Adrenal gland (tissue), 12 donors: Measurements from ENCODE around the gene RNF167. TPM values are rescaled to one million over a fixed set of nuclear protein-coding genes. Genes with fewer than 3 reads are reported as not detected.

Experiments
- DNase-seq, 7 donors: peaks; one replicate each; pipeline ENCODE4 v3.0.0-alpha.2; 2019 to 2020
- H3K27ac ChIP-seq, 5 donors: fragments of 200-600 bp; sonication (generic) in 4 of 5; 1 replicate in 3 of 5; 2 replicates in 2 of 5; pipeline versions ENCODE4 v1.5.1 to v1.8.0; 2016 to 2020; ENCODE audit warnings: mild to moderate bottlenecking in 1 of 5
- H3K27me3 ChIP-seq: fragments of 200-600 bp; 2 replicates; pipeline ENCODE4 v1.8.0; 2021
- H3K36me3 ChIP-seq, 2 donors: fragments of 200-600 bp; replicated peaks in 1 of 2; 1 replicate in 1 of 2; 2 replicates in 1 of 2; pipeline versions ENCODE4 v1.5.1 to v1.8.0; 2018 to 2022
- H3K4me1 ChIP-seq, 2 donors: fragments of 200-600 bp; replicated peaks in 1 of 2; 1 replicate in 1 of 2; 2 replicates in 1 of 2; pipeline versions ENCODE4 v1.5.1 to v1.8.0; 2018 to 2021
- H3K4me3 ChIP-seq, 4 donors: fragments of 200-600 bp; sonication (generic) in 3 of 4; one replicate each; pipeline ENCODE4 v1.5.1; 2016 to 2018
- H3K9me3 ChIP-seq, 3 donors: fragments of 200-600 bp; sonication (generic) in 1 of 3; replicated peaks in 1 of 3; 1 replicate in 2 of 3; 2 replicates in 1 of 3; pipeline versions ENCODE4 v1.5.1 to v1.8.0; 2016 to 2021
- POLR2A ChIP-seq, 2 donors: fragments of 450-650 bp; IDR thresholded peaks; one replicate each; pipeline ENCODE4 v1.6.1; 2017; ENCODE audit warnings: antibody characterized with exemption in 2 of 2, mild to moderate bottlenecking in 2 of 2, moderate library complexity in 1 of 2
- WGBS, 4 donors: extraction: QIAGEN DNeasy Blood & Tissue Kit in 2 of 4; methylation state at CpG; one replicate each; pipeline versions ENCODE4 v1.1.5 to v1.1.7; 2013 to 2017; 5-methylcytosine and 5-hydroxymethylcytosine counted together
- intact Hi-C, 2 donors: fragments of 100-400 bp; cut with DNase I; formaldehyde crosslinking; loops; one replicate each; pipeline versions ENCODE4 v1.14.1 to v1.15.0; 2022 to 2023
- polyA plus RNA-seq, 3 donors: library from polyadenylated mRNA; stranded (reverse); fragments of 200-250 nt in 2 of 3; fragments of 350-450 nt in 1 of 3; fragmentation: Illumina TruSeq in 1 of 3; extraction: RNeasy Lipid Tissue Mini Kit (QIAGEN cat#74804) in 1 of 3; gene quantifications; one replicate each; pipeline ENCODE4 v1.2.3, GENCODE V29; 2013 to 2014
- total RNA-seq, 9 donors: library from RNA; depleted of rRNA in 4 of 9; stranded (reverse); fragments of >200 nt in 4 of 9; fragments of 120-200 nt in 1 of 9; fragmentation: NEBNext Ultra II Directional in 1 of 9; extraction: Animal tissue kit (Norgen Biotek cat#: 25700) in 1 of 9; gene quantifications; one replicate each; pipeline versions ENCODE4 v1.1.0 to v1.2.4, GENCODE V29; 2013 to 2023
- TF ChIP-seq, protein P1 (sequence below), 6 experiments: fragments of 450-650 bp in 4 of 6; fragments of 200-600 bp in 2 of 6; sonication (generic) in 1 of 6; IDR thresholded peaks; 1 replicate in 5 of 6; 2 replicates in 1 of 6; pipeline versions ENCODE4 v1.5.1 to v1.8.0; 2016 to 2021; ENCODE audit warnings: antibody characterized with exemption in 6 of 6, mild to moderate bottlenecking in 2 of 6, moderate library complexity in 1 of 6
- donor health status: healthy with polysubstance abuse.
- donor health status: Bipolar disorder and iron deficiency.
- donor health status: DM: yes; HTN: yes; CAD: no.
- donor health status: DM: no; HTN: no; CAD: no.
- donor health status: DM: no; HTN: no; CAD: no.
- donor health status: DM: yes; HTN: yes; CAD: no.

The RNF167 gene
- total and polyA plus RNA-seq, 12 donors = 46.7 to 252 (median 105) TPM

DNA sequence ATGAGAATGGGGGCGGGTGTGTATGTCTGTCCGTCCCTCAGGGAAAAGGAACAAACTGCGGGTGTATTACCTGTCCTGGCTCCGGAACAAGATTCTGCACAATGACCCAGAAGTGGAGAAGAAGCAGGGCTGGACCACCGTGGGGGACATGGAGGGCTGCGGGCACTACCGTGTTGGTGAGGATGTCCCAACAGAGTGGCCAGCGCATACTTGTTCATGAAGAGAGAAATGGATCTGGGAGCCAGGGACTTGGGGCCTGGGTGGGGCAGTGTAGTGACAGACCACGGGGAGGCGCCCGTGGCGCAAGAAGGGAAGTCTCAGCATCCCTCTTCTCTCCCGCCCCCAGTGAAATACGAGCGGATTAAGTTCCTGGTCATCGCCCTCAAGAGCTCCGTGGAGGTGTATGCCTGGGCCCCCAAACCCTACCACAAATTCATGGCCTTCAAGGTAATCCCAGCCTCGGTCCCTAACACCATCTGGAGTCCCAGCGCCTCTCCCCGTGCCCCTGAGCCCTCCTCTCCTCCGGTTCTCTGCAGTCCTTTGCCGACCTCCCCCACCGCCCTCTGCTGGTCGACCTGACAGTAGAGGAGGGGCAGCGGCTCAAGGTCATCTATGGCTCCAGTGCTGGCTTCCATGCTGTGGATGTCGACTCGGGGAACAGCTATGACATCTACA is 44.3 kb upstream of the RNF167 start:
- no peak for TF ChIP-seq POLR2A (IDR thresholded peaks at IDR 0.05)
- TF ChIP-seq, protein P1, sequence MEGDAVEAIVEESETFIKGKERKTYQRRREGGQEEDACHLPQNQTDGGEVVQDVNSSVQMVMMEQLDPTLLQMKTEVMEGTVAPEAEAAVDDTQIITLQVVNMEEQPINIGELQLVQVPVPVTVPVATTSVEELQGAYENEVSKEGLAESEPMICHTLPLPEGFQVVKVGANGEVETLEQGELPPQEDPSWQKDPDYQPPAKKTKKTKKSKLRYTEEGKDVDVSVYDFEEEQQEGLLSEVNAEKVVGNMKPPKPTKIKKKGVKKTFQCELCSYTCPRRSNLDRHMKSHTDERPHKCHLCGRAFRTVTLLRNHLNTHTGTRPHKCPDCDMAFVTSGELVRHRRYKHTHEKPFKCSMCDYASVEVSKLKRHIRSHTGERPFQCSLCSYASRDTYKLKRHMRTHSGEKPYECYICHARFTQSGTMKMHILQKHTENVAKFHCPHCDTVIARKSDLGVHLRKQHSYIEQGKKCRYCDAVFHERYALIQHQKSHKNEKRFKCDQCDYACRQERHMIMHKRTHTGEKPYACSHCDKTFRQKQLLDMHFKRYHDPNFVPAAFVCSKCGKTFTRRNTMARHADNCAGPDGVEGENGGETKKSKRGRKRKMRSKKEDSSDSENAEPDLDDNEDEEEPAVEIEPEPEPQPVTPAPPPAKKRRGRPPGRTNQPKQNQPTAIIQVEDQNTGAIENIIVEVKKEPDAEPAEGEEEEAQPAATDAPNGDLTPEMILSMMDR (IDR thresholded peaks at IDR 0.05) = no peak
- H3K4me1 ChIP-seq = peaks cover 0 to 9% of the 10 kb centered on the region in 2 donors
- no peaks in the 10 kb centered on the region for H3K27me3 ChIP-seq
- H3K9me3 ChIP-seq = no peaks in the 10 kb centered on the region
- no peak overlapping the region for H3K27ac ChIP-seq
- peaks cover 0 to 61% of the 10 kb centered on the region in 2 donors for H3K36me3 ChIP-seq
- 73 to 80% (median 77%) methylated on average over 26 to 27 of the region's 27 CpGs for WGBS, 4 donors
- no peak for DNase-seq
- intact Hi-C loops = no loop called here
- H3K4me3 ChIP-seq = no peak overlapping the region

DNA sequence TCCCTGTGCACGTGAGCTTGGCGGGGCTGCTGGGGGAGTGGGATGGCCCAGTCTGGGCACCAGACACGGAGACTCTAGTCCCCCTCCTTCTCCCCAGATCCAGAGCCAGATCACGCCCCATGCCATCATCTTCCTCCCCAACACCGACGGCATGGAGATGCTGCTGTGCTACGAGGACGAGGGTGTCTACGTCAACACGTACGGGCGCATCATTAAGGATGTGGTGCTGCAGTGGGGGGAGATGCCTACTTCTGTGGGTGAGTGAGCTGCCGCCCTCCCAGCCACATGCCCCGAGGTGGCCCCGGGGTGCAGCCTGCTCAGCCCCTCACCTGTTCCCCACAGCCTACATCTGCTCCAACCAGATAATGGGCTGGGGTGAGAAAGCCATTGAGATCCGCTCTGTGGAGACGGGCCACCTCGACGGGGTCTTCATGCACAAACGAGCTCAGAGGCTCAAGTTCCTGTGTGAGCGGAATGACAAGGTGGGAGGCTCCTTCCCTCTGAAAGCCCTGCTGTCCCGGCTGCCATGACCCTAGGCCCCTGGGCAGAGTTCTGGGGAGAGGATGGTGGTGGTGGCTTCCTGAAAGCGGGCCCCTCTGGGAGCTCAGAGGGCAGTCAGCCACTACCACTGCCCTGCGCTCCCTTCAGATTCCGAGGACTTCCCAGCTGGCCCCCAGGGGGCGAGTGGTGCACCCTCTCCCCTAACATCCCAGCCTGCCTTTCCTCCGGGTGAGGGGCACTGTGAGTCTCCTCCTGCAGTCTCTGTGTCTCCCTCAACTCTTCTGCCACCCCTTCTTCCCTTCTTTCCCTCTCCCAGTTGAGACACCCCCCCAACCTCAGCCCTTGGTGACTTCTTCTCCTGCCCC is 43.5 kb upstream of the RNF167 start:
- intact Hi-C loops = no loop called here
- 92 to 95% (median 93%) methylated on average over 13 to 27 of the region's 27 CpGs for WGBS, 4 donors

DNA sequence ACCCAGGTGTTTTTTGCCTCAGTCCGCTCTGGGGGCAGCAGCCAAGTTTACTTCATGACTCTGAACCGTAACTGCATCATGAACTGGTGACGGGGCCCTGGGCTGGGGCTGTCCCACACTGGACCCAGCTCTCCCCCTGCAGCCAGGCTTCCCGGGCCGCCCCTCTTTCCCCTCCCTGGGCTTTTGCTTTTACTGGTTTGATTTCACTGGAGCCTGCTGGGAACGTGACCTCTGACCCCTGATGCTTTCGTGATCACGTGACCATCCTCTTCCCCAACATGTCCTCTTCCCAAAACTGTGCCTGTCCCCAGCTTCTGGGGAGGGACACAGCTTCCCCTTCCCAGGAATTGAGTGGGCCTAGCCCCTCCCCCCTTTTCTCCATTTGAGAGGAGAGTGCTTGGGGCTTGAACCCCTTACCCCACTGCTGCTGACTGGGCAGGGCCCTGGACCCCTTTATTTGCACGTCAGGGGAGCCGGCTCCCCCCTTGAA is 42.8 kb upstream of the RNF167 start:
- Histone ChIP-seq H3K4me3 (no peak overlapping the region), H3K4me1 (peaks cover 0 to 9% of the 10 kb centered on the region in 2 donors), H3K27ac (no peak overlapping the region), H3K9me3 (no peaks in the 10 kb centered on the region), H3K27me3 (no peaks in the 10 kb centered on the region), H3K36me3 (peaks cover 0 to 47% of the 10 kb centered on the region in 2 donors)
- no peak for TF ChIP-seq POLR2A (IDR thresholded peaks at IDR 0.05)
- TF ChIP-seq, protein P1 (IDR thresholded peaks at IDR 0.05) = no peak
- intact Hi-C loops = no loop called here
- WGBS, 4 donors = 79 to 85% (median 80%) methylated on average over 9 to 10 of the region's 10 CpGs
- DNase-seq = no peak

More for the DNA sequence above, 43.5 kb upstream of the RNF167 start:
- H3K36me3 ChIP-seq = peaks cover 0 to 54% of the 10 kb centered on the region in 2 donors
- H3K9me3 ChIP-seq = no peaks in the 10 kb centered on the region
- peaks cover 0 to 9% of the 10 kb centered on the region in 2 donors for H3K4me1 ChIP-seq
- no peak overlapping the region for H3K27ac ChIP-seq
- H3K27me3 ChIP-seq = no peaks in the 10 kb centered on the region
- no peak for DNase-seq
- no peak overlapping the region for H3K4me3 ChIP-seq
- TF ChIP-seq POLR2A (IDR thresholded peaks at IDR 0.05) = no peak
- TF ChIP-seq, protein P1 (IDR thresholded peaks at IDR 0.05) = no peak

DNA sequence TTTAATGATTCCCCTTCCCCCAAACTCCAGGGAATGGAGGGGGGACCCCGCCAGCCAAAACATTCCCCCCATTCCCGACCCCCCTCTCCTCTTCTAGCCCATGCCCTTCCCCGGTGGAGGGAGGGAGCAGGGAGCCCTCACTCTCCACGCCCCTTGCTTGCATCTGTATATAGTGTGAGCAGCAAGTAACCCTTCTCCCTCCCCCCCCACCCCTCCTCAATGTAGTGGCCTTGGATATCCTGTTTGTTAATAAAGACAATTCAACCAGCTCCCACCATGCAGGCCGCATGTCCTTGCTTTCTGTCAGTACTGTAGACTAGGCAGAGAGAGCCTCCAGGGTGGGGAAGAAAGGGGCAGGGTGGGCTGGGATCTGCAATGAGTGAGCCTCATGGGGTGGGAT is 42.3 kb upstream of the RNF167 start:
- Histone ChIP-seq H3K27ac (no peak overlapping the region), H3K36me3 (peaks cover 0 to 42% of the 10 kb centered on the region in 2 donors), H3K4me1 (peaks cover 0 to 9% of the 10 kb centered on the region in 2 donors), H3K4me3 (no peak overlapping the region), H3K9me3 (no peaks in the 10 kb centered on the region), H3K27me3 (no peaks in the 10 kb centered on the region)
- intact Hi-C loops = no loop called here
- TF ChIP-seq, protein P1 (IDR thresholded peaks at IDR 0.05) = no peak
- TF ChIP-seq POLR2A (IDR thresholded peaks at IDR 0.05) = no peak
- DNase-seq = no peak
- WGBS, 4 donors = 82 to 97% (median 91%) methylated on average over 4 to 5 of the region's 5 CpGs
